Thyroid gland (tissue), 4 donors: ENCODE results near the gene ZNF224.

Source experiments
- CTCF ChIP-seq, 6 experiments: fragments of 200-600 bp in 3 of 6; fragments of 450-650 bp in 3 of 6; sonication (generic) in 3 of 6; IDR thresholded peaks; one replicate each; pipeline ENCODE4 v1.5.1; 2016 to 2019; ENCODE audit warnings: antibody characterized with exemption in 6 of 6, mild to moderate bottlenecking in 2 of 6, inconsistent platforms in 1 of 6, moderate library complexity in 1 of 6
- POLR2A ChIP-seq, 2 donors: fragments of 450-650 bp; IDR thresholded peaks; one replicate each; pipeline ENCODE4 v1.6.1; 2017; ENCODE audit warnings: antibody characterized with exemption in 2 of 2, mild to moderate bottlenecking in 2 of 2, moderate library complexity in 1 of 2

- no peak for TF ChIP-seq POLR2A (IDR thresholded peaks at IDR 0.05)
- no peak for TF ChIP-seq CTCF (IDR thresholded peaks at IDR 0.05)
These were observed 37.8 kb downstream of the ZNF224 start for GRCh38 chr19:44131955-44132354.
